ENCODE results near the gene ADPRH.
A peak's percentile ranks its signal among the peaks of the same experiment; 100 is the strongest.
"Not testable (repeated sequence)": the region's sequence is repeated elsewhere in the genome, so short reads cannot be mapped to it uniquely, and the experiment has no call there.

The ADPRH gene

DNA sequence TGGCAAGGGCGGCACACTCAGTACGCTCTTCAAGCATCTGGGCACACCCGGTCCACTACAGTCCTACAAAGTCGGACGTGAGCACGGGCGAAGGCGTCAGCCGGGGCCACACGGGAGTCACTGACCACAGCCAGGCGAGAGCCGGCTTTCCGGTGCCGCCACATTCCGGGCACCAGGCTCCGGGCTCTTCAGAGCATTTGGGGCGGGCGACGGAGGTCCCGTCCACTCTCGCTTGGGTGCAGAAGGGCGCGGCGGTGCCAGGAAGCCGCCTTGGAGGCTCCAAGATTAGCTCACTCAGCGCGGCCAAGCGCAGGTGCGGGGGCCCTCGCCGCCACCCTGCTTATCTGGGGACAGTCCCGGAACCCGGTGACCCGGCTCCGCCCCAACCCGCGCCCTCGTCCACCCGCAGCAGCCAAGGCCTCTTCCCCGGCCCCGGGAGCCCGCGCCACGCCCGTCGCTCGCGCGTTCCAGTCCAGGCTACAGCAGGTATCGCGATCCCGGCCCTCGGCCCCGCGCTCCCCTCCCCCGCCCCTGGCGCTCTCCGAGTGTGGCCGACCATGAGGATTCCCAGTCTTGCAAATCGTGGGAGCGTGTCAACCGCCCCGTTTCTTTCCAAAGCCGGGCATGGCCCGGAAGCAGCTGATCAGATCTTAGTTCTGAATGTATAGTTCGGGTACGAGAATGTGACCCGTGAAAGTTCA lies at the start of gene ADPRH:
Gene ADPRH, plus strand, starts transcription at position 127 of the 701 bp plus-strand sequence. CDS start 2,678 bp downstream, outside the sequence.
- DNase-seq (ENCODE audit: low read depth), result peak; percentile 57

- DNase-seq (ENCODE audit: low read depth), result no peak
Observed at GRCh38 chr3:119529883-119530282, 49.4 kb upstream of the ADPRH start.

DNA sequence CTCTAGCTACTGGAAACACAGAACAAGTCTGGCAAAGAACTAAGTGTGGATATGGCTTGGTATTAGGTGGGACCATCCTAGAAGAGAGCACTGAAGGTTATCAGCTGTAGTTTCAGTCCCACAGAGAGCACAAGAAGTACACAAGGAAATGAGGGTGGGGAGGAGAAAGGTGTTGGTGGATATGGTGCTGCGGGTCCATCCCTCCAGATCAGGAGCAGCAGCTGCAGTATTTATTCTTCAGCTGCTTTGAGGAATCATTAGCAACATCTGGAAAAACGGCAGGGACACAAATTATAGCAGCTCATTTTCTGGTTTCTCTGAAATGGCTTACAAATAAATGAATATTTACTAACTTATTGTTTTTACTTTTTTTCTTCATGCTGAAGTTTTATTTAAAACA lies 48.8 kb upstream of the ADPRH start:
- DNase-seq (ENCODE audit: low read depth), result no peak

GRCh38 chr3:119531151-119531550 lies 48.1 kb upstream of the ADPRH start:
- no peak for DNase-seq (ENCODE audit: low read depth)

DNA sequence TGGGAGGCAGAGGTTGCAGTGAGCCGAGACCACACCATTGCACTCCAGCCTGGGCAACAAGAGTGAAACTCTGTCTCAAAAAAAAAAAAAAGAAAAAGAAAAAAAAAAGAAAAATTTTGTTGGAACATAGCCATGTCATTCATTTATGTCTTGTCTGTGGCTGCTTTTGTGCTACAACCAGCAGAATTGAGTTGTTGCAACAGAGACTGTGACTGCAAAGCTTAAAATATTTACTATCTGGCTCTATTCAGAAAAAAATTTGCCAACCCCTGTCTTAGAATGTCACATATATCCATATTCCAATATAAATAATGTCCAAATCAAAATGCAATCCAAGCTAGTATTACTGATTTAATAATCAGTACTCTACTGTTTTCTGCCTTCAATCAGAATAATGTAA lies 45.0 kb upstream of the ADPRH start:
- DNase-seq (ENCODE audit: low read depth), result no peak

DNA sequence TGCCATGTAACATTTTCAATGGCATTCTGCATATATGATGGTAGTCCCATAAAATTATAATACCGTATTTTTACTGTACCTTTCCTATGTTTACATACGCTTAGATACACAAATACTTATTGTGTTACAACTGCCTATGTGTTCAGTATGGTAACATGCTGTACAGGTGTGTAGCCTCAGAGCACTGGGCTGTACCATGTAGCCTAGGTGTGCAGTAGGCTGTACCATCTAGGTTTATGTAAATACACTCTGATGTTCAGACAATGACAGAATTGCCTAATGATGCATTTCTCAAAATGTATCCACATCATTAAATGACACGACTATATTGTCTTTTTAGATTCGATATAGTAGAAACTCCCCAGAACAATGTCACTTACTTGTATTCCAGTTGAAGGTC lies 42.5 kb upstream of the ADPRH start:
- no peak for DNase-seq (ENCODE audit: low read depth)

DNA sequence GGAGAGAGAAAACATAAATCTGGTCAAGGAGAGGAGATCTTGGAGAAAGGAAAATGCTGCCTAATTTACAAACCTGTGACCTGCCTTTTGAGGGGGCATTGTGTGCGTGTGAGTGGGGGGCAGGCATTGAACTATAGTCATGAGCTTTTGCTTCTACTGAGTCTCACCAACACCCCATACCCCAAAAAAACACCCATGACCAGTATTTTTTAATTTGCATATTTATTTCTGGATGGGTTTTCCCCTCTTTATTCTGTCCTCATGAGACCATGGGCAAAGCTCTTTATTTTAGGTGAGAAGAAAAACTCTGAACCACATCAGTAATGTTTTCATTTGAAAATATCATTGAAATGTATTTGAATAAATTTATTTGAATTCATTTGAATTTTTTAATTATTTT lies 40.5 kb upstream of the ADPRH start:
- no peak for DNase-seq (ENCODE audit: low read depth)

- DNase-seq (ENCODE audit: low read depth), result no peak
Observed at GRCh38 chr3:119541547-119541946, 37.7 kb upstream of the ADPRH start.

GRCh38 chr3:119542168-119542767 lies 37.0 kb upstream of the ADPRH start:
- DNase-seq (ENCODE audit: low read depth), result no peak

- no peak for DNase-seq (ENCODE audit: low read depth)
Observed at GRCh38 chr3:119543147-119543546, 36.1 kb upstream of the ADPRH start.

- no peak for DNase-seq (ENCODE audit: low read depth)
Observed at GRCh38 chr3:119547227-119547626, 32.1 kb upstream of the ADPRH start.

GRCh38 chr3:119548341-119548740 lies 31.0 kb upstream of the ADPRH start:
- DNase-seq (ENCODE audit: low read depth), result no peak

GRCh38 chr3:119550192-119550910 lies 28.9 kb upstream of the ADPRH start:
- DNase-seq (ENCODE audit: low read depth), result no peak

DNA sequence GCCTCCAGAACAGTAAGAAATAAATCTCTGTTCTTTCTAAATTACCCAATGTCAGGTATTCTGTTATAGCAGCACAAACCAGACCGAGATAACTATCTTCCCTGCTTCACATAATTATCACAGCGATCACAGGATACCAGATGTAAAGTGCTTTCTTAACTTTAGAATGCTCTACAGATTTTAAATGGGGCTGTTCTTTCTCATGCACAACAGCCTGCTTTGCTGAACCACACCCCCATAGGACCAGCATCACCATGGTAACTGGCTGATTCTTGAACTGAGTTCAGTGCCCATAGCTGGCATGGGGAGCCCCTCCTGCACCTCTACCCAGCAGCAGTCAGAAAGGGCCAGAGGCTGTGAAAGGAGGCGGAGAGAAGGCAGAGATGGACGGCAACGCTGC lies 27.7 kb upstream of the ADPRH start:
- DNase-seq (ENCODE audit: low read depth), result no peak

GRCh38 chr3:119552928-119553327 lies 26.4 kb upstream of the ADPRH start:
- DNase-seq (ENCODE audit: low read depth), result not testable (repeated sequence)

DNA sequence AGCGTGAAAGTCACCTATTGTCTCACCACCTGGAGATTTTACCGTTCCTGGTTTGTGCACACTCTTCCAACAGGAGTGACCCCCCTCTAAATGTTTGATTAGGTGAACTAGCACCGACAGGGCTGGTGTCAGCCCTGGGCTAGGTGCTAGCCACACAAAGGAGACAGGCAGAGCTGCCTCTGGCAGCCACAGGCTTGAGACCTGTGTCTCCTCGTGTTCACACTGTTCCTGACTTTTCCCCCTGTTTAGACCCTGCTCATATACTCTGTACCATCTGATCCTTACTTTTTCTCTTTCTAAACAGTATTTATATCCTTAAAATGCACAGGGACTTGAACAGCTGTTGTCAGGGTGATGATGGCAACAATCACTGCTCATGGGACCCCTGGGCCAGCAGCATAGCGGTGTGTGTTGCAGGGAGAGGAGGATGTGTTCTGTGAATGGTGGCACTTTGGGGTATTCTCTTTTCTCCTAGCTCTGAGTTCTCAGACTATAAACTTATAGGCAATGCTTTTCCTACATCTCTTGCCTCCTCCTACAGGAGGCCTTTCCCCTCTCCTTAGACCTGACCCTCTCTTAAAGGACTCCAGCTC lies 25.4 kb upstream of the ADPRH start:
- no peak for DNase-seq (ENCODE audit: low read depth)

DNA sequence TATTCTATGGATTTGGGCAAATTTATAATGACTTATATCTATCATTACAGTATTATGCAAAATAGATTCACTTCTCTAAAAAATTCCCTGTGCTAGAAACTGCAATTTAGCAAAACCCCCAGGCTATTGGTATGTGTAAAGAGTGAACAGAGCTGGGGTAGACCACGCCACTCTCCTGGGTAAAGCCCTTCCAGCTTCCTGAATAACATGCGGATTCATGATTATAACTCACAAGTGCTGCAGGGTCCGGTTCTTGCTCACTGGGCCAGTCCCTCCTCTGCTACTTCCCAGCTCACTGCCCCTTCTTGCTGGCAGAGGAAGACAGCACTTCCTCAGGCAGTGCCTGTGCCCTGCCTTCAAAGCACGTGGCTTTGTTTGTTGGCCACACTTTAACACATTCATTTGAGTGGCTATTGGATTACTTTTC lies 24.0 kb upstream of the ADPRH start:
- DNase-seq (ENCODE audit: low read depth), result no peak

- no peak for DNase-seq (ENCODE audit: low read depth)
Observed at GRCh38 chr3:119555929-119556328, 23.4 kb upstream of the ADPRH start.

DNA sequence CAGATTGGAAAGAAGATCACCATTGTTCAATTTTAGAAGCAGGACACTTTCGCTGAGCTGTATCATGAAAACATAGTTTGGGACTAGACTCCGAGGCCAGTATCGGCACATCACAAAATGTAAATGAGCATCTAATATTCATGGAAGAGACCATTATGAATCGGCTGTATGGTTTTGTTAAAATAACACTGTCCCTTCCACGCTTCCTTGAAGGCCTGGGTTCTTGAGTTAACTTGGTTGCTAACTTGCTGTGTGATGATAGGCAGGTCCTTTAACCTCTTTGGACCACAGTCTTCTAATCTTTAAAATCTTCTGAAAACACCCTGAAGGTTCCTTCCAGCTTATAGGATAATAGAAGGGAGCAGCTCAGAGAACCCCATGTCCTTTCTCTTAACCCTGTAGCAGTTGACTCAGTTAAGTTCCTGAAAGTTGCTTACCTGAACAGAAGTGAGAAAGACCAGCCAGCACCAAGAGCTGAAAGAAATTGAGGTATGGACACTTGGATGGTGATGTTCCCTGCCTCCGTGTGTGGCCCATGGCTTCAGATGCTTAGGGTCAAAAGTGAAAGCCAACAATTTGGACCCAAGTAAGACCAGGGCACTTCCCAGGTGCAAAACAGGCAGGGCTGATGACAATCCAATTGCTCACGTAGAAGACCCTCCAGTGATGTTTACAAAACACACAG lies 22.0 kb upstream of the ADPRH start:
- DNase-seq (ENCODE audit: low read depth), result no peak

- DNase-seq (ENCODE audit: low read depth), result no peak
Observed at GRCh38 chr3:119557877-119558269, 21.4 kb upstream of the ADPRH start.

DNA sequence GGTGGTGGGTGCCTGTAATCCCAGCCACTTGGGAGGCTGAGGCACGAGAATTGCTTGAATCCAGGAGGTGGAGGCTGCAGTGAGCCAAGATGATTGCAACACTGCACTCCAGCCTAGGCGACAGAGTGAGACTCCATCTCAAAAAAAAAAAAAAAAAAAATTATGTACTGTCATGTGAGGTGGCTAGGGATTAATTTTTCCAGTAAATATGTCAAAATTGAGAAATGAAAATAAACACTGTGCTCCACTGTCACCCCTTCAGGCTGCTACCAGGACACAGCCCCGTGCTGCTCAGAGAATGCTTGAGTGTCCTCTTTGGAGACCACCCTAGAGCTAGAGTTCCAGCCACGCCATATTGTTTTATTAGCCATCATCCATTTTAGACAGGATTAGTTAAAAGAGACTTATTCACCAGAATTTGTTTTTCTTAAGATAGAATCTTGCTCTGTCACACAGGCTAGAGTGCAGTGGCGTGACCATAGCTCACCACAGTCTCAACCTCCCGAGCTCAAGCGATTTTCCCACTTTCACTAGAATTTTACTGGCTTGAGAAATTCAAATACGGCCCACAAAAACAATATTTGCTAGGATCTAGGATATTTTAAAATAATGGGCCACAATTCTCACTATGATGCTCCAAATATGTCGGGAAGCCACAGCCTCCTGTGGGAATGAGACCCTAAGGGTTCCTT lies 20.5 kb upstream of the ADPRH start:
- DNase-seq (ENCODE audit: low read depth), result no peak

All from activated T-cell treated with anti-CD3 and anti-CD28 coated beads for 48 hours (primary cell).